ENCODE measurements around the gene PRR33.
A peak's percentile ranks its signal among the peaks of the same experiment; 100 is the strongest.

PRR33 gene

GRCh38 chr11:1927848-1928469 is 36.3 kb upstream of the PRR33 start:
- DNase-seq = no peak

- no peak for DNase-seq
Observed at GRCh38 chr11:1927026-1927847, 35.5 kb upstream of the PRR33 start.

GRCh38 chr11:1926156-1927025 is 34.7 kb upstream of the PRR33 start:
- peak in 1 of 2 donors; percentile 26 for DNase-seq

- no peak for DNase-seq
Observed at GRCh38 chr11:1925373-1926155, 33.9 kb upstream of the PRR33 start.

- DNase-seq = no peak
Observed at GRCh38 chr11:1924646-1925372, 33.1 kb upstream of the PRR33 start.

- DNase-seq = no peak
Observed at GRCh38 chr11:1924181-1924580, 32.5 kb upstream of the PRR33 start.

- no peak for DNase-seq
Observed at GRCh38 chr11:1923201-1923956, 31.7 kb upstream of the PRR33 start.

- no peak for DNase-seq
Observed at GRCh38 chr11:1922481-1923081, 30.9 kb upstream of the PRR33 start.

- DNase-seq = no peak
Observed at GRCh38 chr11:1921574-1922141, 30.0 kb upstream of the PRR33 start.

- no peak for DNase-seq
Observed at GRCh38 chr11:1920909-1921573, 29.3 kb upstream of the PRR33 start.

- no peak for DNase-seq
Observed at GRCh38 chr11:1920128-1920908, 28.6 kb upstream of the PRR33 start.

- no peak for DNase-seq
Observed at GRCh38 chr11:1919391-1920127, 27.9 kb upstream of the PRR33 start, which contains the start of gene TNNT3. Gene TNNT3, plus strand, starts transcription at chr11:1919703. Its CDS starts 3,172 bp downstream, at chr11:1922875.

- no peak for DNase-seq
Observed at GRCh38 chr11:1918436-1919315, 27.0 kb upstream of the PRR33 start.

GRCh38 chr11:1917523-1918435 is 26.1 kb upstream of the PRR33 start:
- DNase-seq = no peak

- DNase-seq = no peak
Observed at GRCh38 chr11:1916986-1917522, 25.4 kb upstream of the PRR33 start.
